H1 (cell line): ENCODE data around the gene PIANP. TPM values are rescaled to one million over a fixed set of nuclear protein-coding genes. Genes with fewer than 3 reads are reported as not detected.

Experiments used
- CTCF ChIA-PET: fragments of 300-600 bp; sonication (Branson Sonifier 250); formaldehyde crosslinking; loops from one replicate; lab custom pipeline; 2021; ENCODE audit not compliant: partially characterized antibody; lab: Charles Lee
- POLR2A ChIA-PET: fragments of 300-600 bp; sonication (Branson Sonifier 250); formaldehyde crosslinking; loops from one replicate; lab custom pipeline; 2021; ENCODE audit warnings: inconsistent platforms; ENCODE audit not compliant: partially characterized antibody; lab: Charles Lee
- DNase-seq, 2 experiments: peaks; one replicate each; pipeline versions ENCODE4 v3.0.0 to v3.0.0-alpha.2; 2010 to 2022; ENCODE audit warnings: low spot score in 2 of 2, low read depth in 1 of 2, mixed read lengths in 1 of 2
- FAIRE-seq: peaks from 2 replicates; lab custom pipeline; 2011; peaks lifted over from hg19 to GRCh38; lab: Jason Lieb, UNC
- H2AFZ ChIP-seq: 2 replicates; pipeline ENCODE4 v1.8.1; 2012; ENCODE audit warnings: low read length, inconsistent platforms
- H2AK5ac ChIP-seq: 2 replicates; pipeline ENCODE4 v1.6.1; 2013; ENCODE audit warnings: low read depth, low read length
- H2BK120ac ChIP-seq: replicated peaks from 2 replicates; pipeline ENCODE3; 2013; ENCODE audit warnings: low read depth, low read length, inconsistent platforms
- H2BK12ac ChIP-seq: 2 replicates; pipeline ENCODE4 v1.6.1; 2013; ENCODE audit warnings: low read depth, low read length
- H2BK15ac ChIP-seq: 2 replicates; pipeline ENCODE4 v1.6.1; 2013; ENCODE audit warnings: low read length
- H2BK20ac ChIP-seq: 2 replicates; pipeline ENCODE4 v1.6.1; 2013; ENCODE audit warnings: low read length
- H2BK5ac ChIP-seq: 2 replicates; pipeline ENCODE4 v1.6.1; 2013; ENCODE audit warnings: low read depth, low read length
- H3K14ac ChIP-seq: 2 replicates; pipeline ENCODE4 v1.6.1; 2013; ENCODE audit warnings: inconsistent platforms; ENCODE audit not compliant: insufficient read length
- H3K18ac ChIP-seq: 2 replicates; pipeline ENCODE4 v1.6.1; 2013; ENCODE audit warnings: low read length; ENCODE audit errors: extremely low read depth
- H3K23ac ChIP-seq: 2 replicates; pipeline ENCODE4 v1.6.1; 2013; ENCODE audit warnings: inconsistent platforms; ENCODE audit not compliant: insufficient read length
- H3K23me2 ChIP-seq: 2 replicates; pipeline ENCODE4 v1.6.1; 2013; ENCODE audit warnings: low read depth, low read length
- H3K27ac ChIP-seq: 2 replicates; pipeline ENCODE4 v1.6.1; 2011; ENCODE audit warnings: low read depth, low read length, inconsistent platforms
- H3K27me3 ChIP-seq, 4 experiments: replicated peaks in 1 of 4; 1 replicate in 1 of 4; 2 replicates in 3 of 4; pipeline versions ENCODE4 v1.6.1 to v1.8.1; 2011 to 2013; ENCODE audit warnings: low read length in 3 of 4, mild to moderate bottlenecking in 3 of 4, inconsistent platforms in 2 of 4, mixed read lengths in 2 of 4, moderate library complexity in 1 of 4; ENCODE audit not compliant: control insufficient read depth in 3 of 4, insufficient read depth in 3 of 4; ENCODE audit errors: extremely low read depth in 1 of 4
- H3K36me3 ChIP-seq, 4 experiments: 2 replicates each; pipeline versions ENCODE4 v1.6.1 to v1.8.1; 2011 to 2013; ENCODE audit warnings: mild to moderate bottlenecking in 4 of 4, low read length in 3 of 4, moderate library complexity in 2 of 4, control low read depth in 1 of 4, inconsistent platforms in 1 of 4; ENCODE audit not compliant: insufficient read depth in 4 of 4, control insufficient read depth in 2 of 4
- H3K4ac ChIP-seq: replicated peaks from 2 replicates; pipeline ENCODE3; 2013; ENCODE audit warnings: low read length, low read depth, mixed read lengths, inconsistent platforms; ENCODE audit not compliant: insufficient read length
- H3K4me1 ChIP-seq, 4 experiments: replicated peaks in 1 of 4; 1 replicate in 1 of 4; 2 replicates in 3 of 4; pipeline versions ENCODE4 v1.6.1 to v1.8.1; 2011 to 2013; ENCODE audit warnings: low read length in 3 of 4, inconsistent platforms in 2 of 4, mixed read lengths in 1 of 4; ENCODE audit not compliant: insufficient read depth in 4 of 4, control insufficient read depth in 3 of 4
- H3K4me2 ChIP-seq, 2 experiments: 2 replicates each; pipeline versions ENCODE4 v1.6.1 to v1.8.1; 2011 to 2013; ENCODE audit warnings: low read depth in 2 of 2, low read length in 2 of 2, control low read depth in 1 of 2, inconsistent platforms in 1 of 2, mild to moderate bottlenecking in 1 of 2; ENCODE audit not compliant: insufficient read depth in 1 of 2
- H3K4me3 ChIP-seq, 4 experiments: fragments of 200-600, 300-600 bp in 1 of 4; sonication (generic), shearing (Covaris generic), sonication (Bioruptor Twin) in 1 of 4; 2 replicates each; pipeline versions ENCODE4 v1.5.1 to v1.8.1; 2011 to 2016; ENCODE audit warnings: low read length in 4 of 4, low read depth in 3 of 4, control low read depth in 2 of 4, inconsistent platforms in 2 of 4, mild to moderate bottlenecking in 2 of 4, mixed read lengths in 1 of 4, moderate library complexity in 1 of 4; ENCODE audit not compliant: insufficient read depth in 2 of 4; ENCODE audit errors: extremely low read depth in 1 of 4
- H3K56ac ChIP-seq: replicated peaks from 2 replicates; pipeline ENCODE3; 2013; ENCODE audit warnings: low read depth, mild to moderate bottlenecking, mixed read lengths, low read length, inconsistent platforms; ENCODE audit not compliant: insufficient read length
- H3K79me1 ChIP-seq: 2 replicates; pipeline ENCODE4 v1.6.1; 2013; ENCODE audit warnings: low read depth, low read length, control low read depth
- H3K79me2 ChIP-seq, 2 experiments: 2 replicates each; pipeline versions ENCODE4 v1.6.1 to v1.8.1; 2012 to 2013; ENCODE audit warnings: low read length in 2 of 2, mild to moderate bottlenecking in 2 of 2, inconsistent platforms in 1 of 2; ENCODE audit not compliant: insufficient read depth in 2 of 2, control insufficient read depth in 1 of 2
- H3K9ac ChIP-seq, 4 experiments: replicated peaks in 1 of 4; 1 replicate in 1 of 4; 2 replicates in 3 of 4; pipeline versions ENCODE4 v1.6.1 to v1.8.1; 2011 to 2013; ENCODE audit warnings: low read depth in 3 of 4, low read length in 3 of 4, control low read depth in 2 of 4, mild to moderate bottlenecking in 2 of 4, moderate library complexity in 2 of 4, inconsistent platforms in 1 of 4; ENCODE audit errors: extremely low read depth in 1 of 4
- H3K9me3 ChIP-seq, 2 experiments: 2 replicates each; pipeline versions ENCODE4 v1.6.1 to v1.8.1; 2012 to 2013; ENCODE audit warnings: mild to moderate bottlenecking in 2 of 2, moderate library complexity in 2 of 2, control low read depth in 1 of 2, inconsistent platforms in 1 of 2, low read depth in 1 of 2, low read length in 1 of 2, mixed read lengths in 1 of 2; ENCODE audit not compliant: insufficient read depth in 2 of 2
- H4K20me1 ChIP-seq, 2 experiments: replicated peaks in 1 of 2; 2 replicates each; pipeline versions ENCODE3 to v1.8.1; 2011 to 2013; ENCODE audit warnings: inconsistent platforms in 2 of 2, low read length in 2 of 2, mild to moderate bottlenecking in 1 of 2; ENCODE audit not compliant: insufficient read depth in 2 of 2, control insufficient read depth in 1 of 2
- H4K5ac ChIP-seq: 2 replicates; pipeline ENCODE4 v1.6.1; 2013; ENCODE audit warnings: low read length, low read depth, mixed read lengths, inconsistent platforms; ENCODE audit not compliant: insufficient read length
- H4K8ac ChIP-seq: 2 replicates; pipeline ENCODE4 v1.8.0; 2013; ENCODE audit warnings: mild to moderate bottlenecking, moderate library complexity, low read length, inconsistent platforms; ENCODE audit not compliant: insufficient read depth; ENCODE audit errors: extremely low read depth
- H4K91ac ChIP-seq: replicated peaks from 2 replicates; pipeline ENCODE3; 2013; ENCODE audit warnings: low read length, mixed read lengths, inconsistent platforms; ENCODE audit not compliant: insufficient read length
- CBX8 ChIP-seq: fragments of 300-800, 300-1000 bp; sonication (generic); IDR thresholded peaks from 2 replicates; pipeline ENCODE4 v1.7.1; 2016; ENCODE audit warnings: low read depth, low read length, borderline replicate concordance
- EZH2 ChIP-seq: fragments of 200-600 bp; sonication (generic); IDR thresholded peaks from 2 replicates; pipeline ENCODE4 v1.7.1; 2012; ENCODE audit warnings: low read depth, mild to moderate bottlenecking, moderate library complexity, low read length, inconsistent platforms; ENCODE audit not compliant: severe bottlenecking
- FOSL1 ChIP-seq: IDR thresholded peaks from 2 replicates; pipeline ENCODE4 v1.6.1; 2011; ENCODE audit warnings: mild to moderate bottlenecking, low read depth, low read length, moderate library complexity; ENCODE audit not compliant: insufficient read depth
- MAFK ChIP-seq: IDR thresholded peaks from 2 replicates; pipeline ENCODE4 v1.6.1; 2012; ENCODE audit warnings: low read depth, mild to moderate bottlenecking, improper control_type of control experiment, low read length
- POLR2A ChIP-seq, 2 experiments: IDR thresholded peaks; 1 replicate in 1 of 2; 2 replicates in 1 of 2; pipeline ENCODE4 v1.6.1; 2011; ENCODE audit warnings: low read depth in 2 of 2, low read length in 2 of 2, mild to moderate bottlenecking in 2 of 2; ENCODE audit errors: control extremely low read depth in 1 of 2
- POU5F1 ChIP-seq: IDR thresholded peaks from 2 replicates; pipeline ENCODE4 v1.6.1; 2011; ENCODE audit warnings: low read depth, mild to moderate bottlenecking, low read length, moderate library complexity
- RBBP5 ChIP-seq: IDR thresholded peaks from 2 replicates; pipeline ENCODE4 v1.7.1; 2012; ENCODE audit warnings: low read depth, mild to moderate bottlenecking, inconsistent platforms, low read length, moderate library complexity, borderline replicate concordance
- RFX5 ChIP-seq: IDR thresholded peaks from 2 replicates; pipeline ENCODE4 v1.6.1; 2011; ENCODE audit warnings: low read depth, low read length, improper control_type of control experiment, borderline replicate concordance
- SAP30 ChIP-seq: fragments of 300-600 bp; sonication (generic); IDR thresholded peaks from 2 replicates; pipeline ENCODE4 v1.7.1; 2012; ENCODE audit warnings: low read length, moderate library complexity, mild to moderate bottlenecking, inconsistent platforms; ENCODE audit not compliant: insufficient read depth, insufficient replicate concordance
- SRF ChIP-seq: IDR thresholded peaks from 2 replicates; pipeline ENCODE4 v1.6.1; 2011; ENCODE audit warnings: mild to moderate bottlenecking, low read depth, low read length, moderate library complexity
- TEAD4 ChIP-seq: IDR thresholded peaks from 2 replicates; pipeline ENCODE4 v1.6.1; 2012; ENCODE audit warnings: low read depth, low read length, inconsistent platforms, mixed read lengths
- YY1 ChIP-seq: IDR thresholded peaks from 2 replicates; pipeline ENCODE4 v1.6.1; 2011; ENCODE audit warnings: low read depth, mild to moderate bottlenecking, low read length
- WGBS, 2 experiments: shearing (Covaris generic) in 1 of 2; methylation state at CpG; one replicate each; pipeline versions ENCODE4 v1.1.6 to v1.1.7; 2013 to 2015; ENCODE audit warnings: low lambda C conversion rate in 2 of 2, mixed read lengths in 2 of 2, inconsistent platforms in 1 of 2, low coverage in 1 of 2, missing lambda C conversion rate in 1 of 2; ENCODE audit not compliant: insufficient replicate concordance in 2 of 2, insufficient coverage in 1 of 2, insufficient read length in 1 of 2; ENCODE audit errors: extremely low coverage in 1 of 2, missing lambda C conversion rate in 1 of 2; 5-methylcytosine and 5-hydroxymethylcytosine counted together
- polyA plus RNA-seq, 7 experiments: library from polyadenylated mRNA; depleted of rRNA in 3 of 7; stranded (reverse) in 5 of 7; unstranded in 2 of 7; fragments of >200 nt in 5 of 7; fragments of 200-250 nt in 2 of 7; gene quantifications; 1 replicate in 5 of 7; 2 replicates in 1 of 7; 4 replicates in 1 of 7; pipeline versions ENCODE4 v1.2.1 to v1.2.3, GENCODE V29; 2011 to 2013; ENCODE audit warnings: missing spikeins in 2 of 7, mixed read lengths in 2 of 7
- total RNA-seq: library from RNA; stranded (reverse); fragmentation: NEBNext Ultra II Directional; extraction: Animal tissue kit (Norgen Biotek cat#: 25700); gene quantifications from 2 replicates; pipeline ENCODE4 v1.2.1, GENCODE V29; 2021
- TF ChIP-seq, protein P1 (sequence below): IDR thresholded peaks from 2 replicates; pipeline ENCODE4 v1.6.1; 2011; ENCODE audit warnings: low read length, improper control_type of control experiment

The PIANP gene
- total and polyA plus RNA-seq, 2 of the 8 experiments (the other 6 are each of a cell fraction or from before 2014, with no cell fraction given) = 6.3 to 9.8 TPM

DNA sequence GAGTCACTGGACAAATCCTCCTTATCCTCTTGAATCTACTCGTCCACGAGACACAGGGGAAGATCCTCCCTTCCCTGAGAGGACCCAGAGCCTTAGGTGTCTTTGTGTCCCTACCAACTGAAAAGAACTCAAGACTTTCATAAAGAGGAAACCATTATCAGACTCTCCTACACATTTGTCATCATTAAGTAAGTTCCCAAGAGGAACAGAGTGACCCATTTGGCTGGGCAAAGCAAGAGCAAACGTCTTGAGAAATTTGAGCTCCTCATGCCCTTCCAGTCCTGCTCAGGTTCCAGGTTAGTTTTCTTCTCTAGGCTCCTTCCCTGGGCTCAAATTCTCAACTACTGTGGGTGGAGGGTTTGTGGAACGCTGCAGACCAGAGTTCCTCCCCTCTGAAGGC lies 46.6 kb upstream of the PIANP start:
- 77% methylated on average over 4 of the region's 4 CpGs; no CpG with 5 or more reads in 1 of the 2 experiments for WGBS, 2 experiments
- no peak overlapping the region for H2BK20ac ChIP-seq
- no peak overlapping the region for H3K56ac ChIP-seq
- no peak overlapping the region for H2AK5ac ChIP-seq
- no peak overlapping the region for H3K18ac ChIP-seq
- H4K5ac ChIP-seq = no peak overlapping the region
- no peak overlapping the region for H2BK120ac ChIP-seq
- H2BK12ac ChIP-seq = no peak overlapping the region
- H2BK15ac ChIP-seq = no peak overlapping the region
- H2BK5ac ChIP-seq = no peak overlapping the region
- peaks cover 2 to 11% of the 10 kb centered on the region in 2 experiments for H4K20me1 ChIP-seq
- H3K27ac ChIP-seq = no peak overlapping the region
- no peak overlapping the region for H3K4me2 ChIP-seq
- peaks cover 28 to 64% (median 50%) of the 10 kb centered on the region in 4 experiments for H3K36me3 ChIP-seq
- peaks cover 0 to 11% of the 10 kb centered on the region in 2 experiments; a peak in 2 of 4 replicates for H3K79me2 ChIP-seq
- H3K23me2 ChIP-seq = peaks cover 4% of the 10 kb centered on the region
- no peak overlapping the region for H3K23ac ChIP-seq
- H3K14ac ChIP-seq = no peak overlapping the region
- DNase-seq (no peak), FAIRE-seq (no peak)
- H4K8ac ChIP-seq = no peak overlapping the region
- peaks cover 5% of the 10 kb centered on the region; the same call in 1 of the 2 replicates for H3K79me1 ChIP-seq
- no peaks in the 10 kb centered on the region for H3K27me3 ChIP-seq
- ChIA-PET CTCF (interaction anchor here (0.7 to 2.3 kb wide), 7 partner anchors 17 to 86 kb away, joined by 3 to 9 read pairs (median 3); no protein-coding TSS in a partner anchor), POLR2A (interaction anchor here (0.7 to 1.8 kb wide), 8 partner anchors 14 to 92 kb away, joined by 3 to 5 read pairs (median 4); no protein-coding TSS in a partner anchor)
- H2AFZ ChIP-seq = no peak overlapping the region
- peaks cover 0 to 4% (median 2%) of the 10 kb centered on the region in 4 experiments; a peak in 3 of 7 replicates for H3K4me1 ChIP-seq
- no peak overlapping the region for H3K4ac ChIP-seq
- H3K9ac ChIP-seq = no peak overlapping the region
- H3K9me3 ChIP-seq = no peaks in the 10 kb centered on the region; a peak in 1 of 4 replicates
- H4K91ac ChIP-seq = no peak overlapping the region
- no peak overlapping the region for H3K4me3 ChIP-seq
- TF ChIP-seq CBX8 = no peak
- TF ChIP-seq MAFK = no peak
- no peak for TF ChIP-seq TEAD4
- TF ChIP-seq RFX5 = no peak
- TF ChIP-seq YY1 = no peak
- no peak for TF ChIP-seq RBBP5
- no peak for TF ChIP-seq POLR2A (IDR thresholded peaks at IDR 0.05; ENCODE audit: control extremely low read depth in 1 of 2, low read depth in 2 of 2, low read length in 2 of 2)
- TF ChIP-seq, protein P1, sequence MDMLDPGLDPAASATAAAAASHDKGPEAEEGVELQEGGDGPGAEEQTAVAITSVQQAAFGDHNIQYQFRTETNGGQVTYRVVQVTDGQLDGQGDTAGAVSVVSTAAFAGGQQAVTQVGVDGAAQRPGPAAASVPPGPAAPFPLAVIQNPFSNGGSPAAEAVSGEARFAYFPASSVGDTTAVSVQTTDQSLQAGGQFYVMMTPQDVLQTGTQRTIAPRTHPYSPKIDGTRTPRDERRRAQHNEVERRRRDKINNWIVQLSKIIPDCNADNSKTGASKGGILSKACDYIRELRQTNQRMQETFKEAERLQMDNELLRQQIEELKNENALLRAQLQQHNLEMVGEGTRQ = no peak
- no peak for TF ChIP-seq EZH2
- TF ChIP-seq FOSL1 = no peak
- TF ChIP-seq POU5F1 = no peak
- no peak for TF ChIP-seq SAP30
- no peak for TF ChIP-seq SRF
